Keratinocyte (primary cell): ENCODE results near the gene BCL2. TPM values are rescaled to one million over a fixed set of nuclear protein-coding genes. Genes with fewer than 3 reads are reported as not detected.

Source experiments
- DNase-seq: peaks from one replicate; pipeline ENCODE4 v3.0.0-alpha.2; 2011; ENCODE audit warnings: low read depth, missing footprints, low spot score
- FAIRE-seq: peaks from 2 replicates; lab custom pipeline; 2011; peaks lifted over from hg19 to GRCh38; lab: Jason Lieb, UNC
- H2AFZ ChIP-seq: 2 replicates; pipeline ENCODE4 v1.6.0; 2012; ENCODE audit warnings: low read length, control low read depth, inconsistent platforms; ENCODE audit not compliant: control insufficient read depth
- H3K27ac ChIP-seq: 2 replicates; pipeline ENCODE4 v1.5.1; 2011; ENCODE audit warnings: low read length; ENCODE audit not compliant: control insufficient read depth, insufficient read depth
- H3K27me3 ChIP-seq: 3 replicates; pipeline ENCODE4 v1.6.0; 2011; ENCODE audit warnings: low read length; ENCODE audit not compliant: control insufficient read depth, insufficient read depth; ENCODE audit errors: extremely low read depth
- H3K36me3 ChIP-seq, 2 experiments: 2 replicates in 1 of 2; 3 replicates in 1 of 2; pipeline ENCODE4 v1.5.1; 2011; ENCODE audit warnings: low read length in 2 of 2, mild to moderate bottlenecking in 1 of 2; ENCODE audit not compliant: control insufficient read depth in 2 of 2, insufficient read depth in 2 of 2; ENCODE audit errors: extremely low read depth in 1 of 2
- H3K4me1 ChIP-seq: 3 replicates; pipeline ENCODE4 v1.5.1; 2011; ENCODE audit warnings: low read length; ENCODE audit not compliant: control insufficient read depth, insufficient read depth; ENCODE audit errors: extremely low read depth
- H3K4me2 ChIP-seq: 3 replicates; pipeline ENCODE4 v1.6.0; 2011; ENCODE audit warnings: low read depth, low read length; ENCODE audit not compliant: control insufficient read depth, insufficient read depth; ENCODE audit errors: extremely low read depth
- H3K4me3 ChIP-seq, 3 experiments: fragments of 200-600 bp in 1 of 3; sonication (generic) in 1 of 3; 2 replicates in 2 of 3; 3 replicates in 1 of 3; pipeline ENCODE4 v1.5.1; 2011 to 2016; ENCODE audit warnings: low read length in 3 of 3, mild to moderate bottlenecking in 3 of 3, control low read depth in 2 of 3, inconsistent platforms in 1 of 3, low read depth in 1 of 3, mixed read lengths in 1 of 3, mixed run types in 1 of 3, moderate library complexity in 1 of 3; ENCODE audit not compliant: control insufficient read depth in 2 of 3, insufficient read depth in 2 of 3; ENCODE audit errors: extremely low read depth in 1 of 3
- H3K79me2 ChIP-seq: 2 replicates; pipeline ENCODE4 v1.6.0; 2012; ENCODE audit warnings: low read length; ENCODE audit not compliant: control insufficient read depth, insufficient read depth
- H3K9ac ChIP-seq: 3 replicates; pipeline ENCODE4 v1.6.0; 2011; ENCODE audit warnings: low read length; ENCODE audit not compliant: control insufficient read depth, insufficient read depth; ENCODE audit errors: extremely low read depth
- H3K9me1 ChIP-seq: 3 replicates; pipeline ENCODE4 v1.6.0; 2011; ENCODE audit warnings: low read length; ENCODE audit not compliant: control insufficient read depth, insufficient read depth; ENCODE audit errors: extremely low read depth
- H3K9me3 ChIP-seq: 2 replicates; pipeline ENCODE4 v1.5.1; 2012; ENCODE audit warnings: low read depth, low read length; ENCODE audit not compliant: control insufficient read depth
- H4K20me1 ChIP-seq: 3 replicates; pipeline ENCODE4 v1.6.0; 2011; ENCODE audit warnings: low read length; ENCODE audit not compliant: control insufficient read depth, insufficient read depth; ENCODE audit errors: extremely low read depth
- CTCF ChIP-seq, 3 experiments: IDR thresholded peaks in 1 of 3; conservative IDR thresholded peaks in 1 of 3; optimal IDR thresholded peaks in 1 of 3; 2 replicates in 2 of 3; 3 replicates in 1 of 3; pipeline versions ENCODE3 to v1.5.1; 2011; ENCODE audit warnings: low read length in 3 of 3, mild to moderate bottlenecking in 3 of 3, moderate library complexity in 2 of 3, control low read depth in 1 of 3, inconsistent platforms in 1 of 3; ENCODE audit not compliant: insufficient read depth in 2 of 3; ENCODE audit errors: extremely low read depth in 1 of 3
- EZH2 ChIP-seq: IDR thresholded peaks from one replicate; pipeline ENCODE4 v1.6.1; 2012; ENCODE audit warnings: inconsistent platforms, mild to moderate bottlenecking, low read length, moderate library complexity
- dilution Hi-C: fragments of 300-500 bp; cut with MboI; formaldehyde crosslinking; loops from one replicate; pipeline ENCODE4 v1.7.0; 2020; ENCODE audit warnings: low sequenced_read_pairs; ENCODE audit not compliant: extremely low pct_ligation_motif_present
- polyA plus RNA-seq, 5 experiments: library from polyadenylated mRNA; depleted of rRNA in 3 of 5; stranded (reverse) in 3 of 5; stranded (forward) in 1 of 5; unstranded in 1 of 5; fragments of >200 nt; gene quantifications; 1 replicate in 1 of 5; 2 replicates in 3 of 5; 3 replicates in 1 of 5; pipeline versions ENCODE4 v1.2.1 to v1.2.3, GENCODE V29; 2011 to 2012; ENCODE audit warnings: missing spikeins in 2 of 5, low read depth in 1 of 5, low replicate concordance in 1 of 5

BCL2 gene
- polyA plus RNA-seq, 1 donor (not counting 4 experiments of a cell fraction or from before 2014, with no cell fraction given): 0.30 TPM

- H3K27ac ChIP-seq: no peak overlapping the region
- dilution Hi-C loops: no loop called here
- H3K4me1 ChIP-seq: no peaks in the 10 kb centered on the region
- H4K20me1 ChIP-seq: no peaks in the 10 kb centered on the region
- no peaks in the 10 kb centered on the region for H3K79me2 ChIP-seq
- no peak overlapping the region for H2AFZ ChIP-seq
- H3K9ac ChIP-seq: no peak overlapping the region
- no peak for FAIRE-seq
- H3K36me3 ChIP-seq: no peaks in the 10 kb centered on the region
- no peaks in the 10 kb centered on the region for H3K9me3 ChIP-seq
- no peak for DNase-seq
- no peak for TF ChIP-seq CTCF (optimal IDR thresholded peaks at IDR 0.05 in 1 of 3, IDR thresholded peaks at IDR 0.05 in 1 of 3, conservative IDR thresholded peaks at IDR 0.05 in 1 of 3; ENCODE audit: extremely low read depth in 1 of 3, insufficient read depth in 2 of 3, low read length in 3 of 3)
- TF ChIP-seq EZH2: no peak
- H3K4me2 ChIP-seq: no peak overlapping the region
- H3K9me1 ChIP-seq: no peaks in the 10 kb centered on the region
- H3K27me3 ChIP-seq: no peaks in the 10 kb centered on the region
- H3K4me3 ChIP-seq: no peak overlapping the region
Observed at GRCh38 chr18:63168287-63168686, 151.3 kb downstream of the BCL2 start.

GRCh38 chr18:63166142-63166541 lies 153.4 kb downstream of the BCL2 start:
- Histone ChIP-seq H3K4me1 (peaks cover 12% of the 10 kb centered on the region), H3K9ac (no peak overlapping the region), H3K27me3 (no peaks in the 10 kb centered on the region), H3K36me3 (no peaks in the 10 kb centered on the region), H3K4me2 (no peak overlapping the region), H3K9me1 (no peaks in the 10 kb centered on the region), H3K79me2 (no peaks in the 10 kb centered on the region), H2AFZ (no peak overlapping the region), H3K27ac (no peak overlapping the region), H3K9me3 (no peaks in the 10 kb centered on the region), H3K4me3 (no peak overlapping the region), H4K20me1 (no peaks in the 10 kb centered on the region)
- dilution Hi-C loops: no loop called here
- TF ChIP-seq EZH2 (no peak), CTCF (optimal IDR thresholded peaks at IDR 0.05 in 1 of 3, IDR thresholded peaks at IDR 0.05 in 1 of 3, conservative IDR thresholded peaks at IDR 0.05 in 1 of 3; ENCODE audit: extremely low read depth in 1 of 3, insufficient read depth in 2 of 3, low read length in 3 of 3) (no peak)
- FAIRE-seq (no peak), DNase-seq (no peak)
